Measurements from ENCODE around the gene C19orf85. TPM values are rescaled to one million over a fixed set of nuclear protein-coding genes. Genes with fewer than 3 reads are reported as not detected.

Gene C19orf85
- not detected for total RNA-seq
- not detected for polyA plus RNA-seq

GRCh38 chr19:55464662-55465054 lies at the start of gene C19orf85:
Gene C19orf85 (minus strand): TSS chr19:55464751. CDS start chr19:55464554, 197 bp downstream.
- H3K27ac ChIP-seq (ENCODE audit: low read depth, low read length): no peak within 1 kb of the TSS
- H3K9me3 Mint-ChIP-seq: no peaks in the 10 kb centered on the region
- H3K27me3 Mint-ChIP-seq: peaks cover 2 to 3% of the 10 kb centered on the region in 2 donors
- H3K27me3 ChIP-seq (ENCODE audit: insufficient read depth, low read length, poor library complexity, severe bottlenecking): no peaks in the 10 kb centered on the region
- no peak within 1 kb of the TSS for H3K4me3 ChIP-seq (ENCODE audit: low read length)
- H3K9me3 ChIP-seq (ENCODE audit: low read length): no peaks in the 10 kb centered on the region
- no peak within 1 kb of the TSS for H3K27ac Mint-ChIP-seq
- H3K36me3 Mint-ChIP-seq: peaks cover 0 to 3% (median 0%) of the 10 kb centered on the region in 3 donors
- peaks cover 13% of the 10 kb centered on the region for H3K4me1 ChIP-seq (ENCODE audit: insufficient read depth, low read length)
- H3K36me3 ChIP-seq (ENCODE audit: insufficient read depth, low read length): no peaks in the 10 kb centered on the region
- H3K4me3 Mint-ChIP-seq: peak within 1 kb of the TSS in 2 of 7 donors; percentile 9 to 21
- ChIA-PET CTCF (no interaction called here), POLR2A (no interaction called here)
- no peak for DNase-seq
- peaks cover 26 to 29% (median 29%) of the 10 kb centered on the region in 3 donors for H3K4me1 Mint-ChIP-seq

GRCh38 chr19:55508120-55508519 lies 43.6 kb upstream of the C19orf85 start:
- Histone ChIP-seq H3K27me3 (ENCODE audit: insufficient read depth, low read length, poor library complexity, severe bottlenecking) (no peaks in the 10 kb centered on the region), H3K36me3 (ENCODE audit: insufficient read depth, low read length) (no peaks in the 10 kb centered on the region), H3K9me3 (ENCODE audit: low read length) (no peaks in the 10 kb centered on the region), H3K27ac (ENCODE audit: low read depth, low read length) (no peak overlapping the region), H3K4me3 (ENCODE audit: low read length) (no peak overlapping the region), H3K4me1 (ENCODE audit: insufficient read depth, low read length) (peaks cover 5% of the 10 kb centered on the region)
- ChIA-PET POLR2A (no interaction called here), CTCF (interaction anchor here (1.2 to 1.8 kb wide), 2 partner anchors 40 to 124 kb away, joined by 8 read pairs; no protein-coding TSS in a partner anchor)
- no peak for DNase-seq
- Mint-ChIP-seq H3K27me3 (peaks cover 18 to 32% of the 10 kb centered on the region in 2 donors), H3K4me1 (peaks cover 5 to 11% (median 6%) of the 10 kb centered on the region in 3 donors), H3K4me3 (no peak overlapping the region), H3K9me3 (no peaks in the 10 kb centered on the region), H3K36me3 (no peaks in the 10 kb centered on the region), H3K27ac (peak overlapping the region in 1 of 8 donors; percentile 60)

- H3K27me3 Mint-ChIP-seq: peaks cover 4 to 14% of the 10 kb centered on the region in 2 donors
- H3K36me3 ChIP-seq (ENCODE audit: insufficient read depth, low read length): no peaks in the 10 kb centered on the region
- ChIA-PET CTCF (interaction anchor here (0.9 to 2.8 kb wide), 17 partner anchors 12 to 387 kb away, joined by 3 to 80 read pairs (median 9); partner anchors contain the start of genes HSPBP1, ISOC2, KMT5C and NAT14), POLR2A (interaction anchor here (1.6 kb wide), 1 partner anchor 29 kb away, joined by 5 read pairs; no protein-coding TSS in a partner anchor)
- H3K9me3 Mint-ChIP-seq: no peaks in the 10 kb centered on the region
- H3K4me1 Mint-ChIP-seq: peaks cover 10 to 14% (median 13%) of the 10 kb centered on the region in 3 donors
- H3K27me3 ChIP-seq (ENCODE audit: insufficient read depth, low read length, poor library complexity, severe bottlenecking): no peaks in the 10 kb centered on the region
- no peaks in the 10 kb centered on the region for H3K9me3 ChIP-seq (ENCODE audit: low read length)
- no peak overlapping the region for H3K27ac ChIP-seq (ENCODE audit: low read depth, low read length)
- H3K27ac Mint-ChIP-seq: no peak overlapping the region
- no peak for DNase-seq
- H3K4me1 ChIP-seq (ENCODE audit: insufficient read depth, low read length): peaks cover 5% of the 10 kb centered on the region
- peaks cover 0 to 3% (median 0%) of the 10 kb centered on the region in 3 donors for H3K36me3 Mint-ChIP-seq
- H3K4me3 Mint-ChIP-seq: peak overlapping the region in 1 of 7 donors; percentile 78
- H3K4me3 ChIP-seq (ENCODE audit: low read length): no peak overlapping the region
Measured at GRCh38 chr19:55504981-55505380, 40.4 kb upstream of the C19orf85 start.

GRCh38 chr19:55504252-55504603 lies 39.7 kb upstream of the C19orf85 start:
- Mint-ChIP-seq H3K36me3 (peaks cover 0 to 3% (median 0%) of the 10 kb centered on the region in 3 donors), H3K4me3 (peak overlapping the region; percentile 54 to 93 (median 79)), H3K27me3 (peaks cover 4 to 14% of the 10 kb centered on the region in 2 donors), H3K4me1 (peaks cover 10 to 14% (median 13%) of the 10 kb centered on the region in 3 donors), H3K27ac (peak overlapping the region in 3 of 8 donors; percentile 23 to 82 (median 77)), H3K9me3 (no peaks in the 10 kb centered on the region)
- POLR2A ChIA-PET: interaction anchor here (0.5 to 1.6 kb wide), 7 partner anchors 28 to 150 kb away, joined by 3 to 6 read pairs (median 4); partner anchors contain the start of gene FIZ1
- Histone ChIP-seq H3K27ac (ENCODE audit: low read depth, low read length) (no peak overlapping the region), H3K4me1 (ENCODE audit: insufficient read depth, low read length) (peaks cover 5% of the 10 kb centered on the region), H3K9me3 (ENCODE audit: low read length) (no peaks in the 10 kb centered on the region), H3K27me3 (ENCODE audit: insufficient read depth, low read length, poor library complexity, severe bottlenecking) (no peaks in the 10 kb centered on the region), H3K4me3 (ENCODE audit: low read length) (no peak overlapping the region), H3K36me3 (ENCODE audit: insufficient read depth, low read length) (no peaks in the 10 kb centered on the region)
- CTCF ChIA-PET: interaction anchor here (0.7 to 2.8 kb wide), 53 partner anchors 9 to 1021 kb away, joined by 3 to 80 read pairs (median 5); partner anchors contain the start of genes HSPBP1, ISOC2, KMT5C and NAT14
- no peak for DNase-seq

GRCh38 chr19:55503502-55504251 lies 39.1 kb upstream of the C19orf85 start:
- peaks cover 10 to 14% (median 13%) of the 10 kb centered on the region in 3 donors for H3K4me1 Mint-ChIP-seq
- H3K27me3 ChIP-seq (ENCODE audit: insufficient read depth, low read length, poor library complexity, severe bottlenecking): no peaks in the 10 kb centered on the region
- peaks cover 4 to 10% of the 10 kb centered on the region in 2 donors for H3K27me3 Mint-ChIP-seq
- H3K36me3 Mint-ChIP-seq: peaks cover 0 to 3% (median 0%) of the 10 kb centered on the region in 3 donors
- H3K36me3 ChIP-seq (ENCODE audit: insufficient read depth, low read length): no peaks in the 10 kb centered on the region
- H3K9me3 ChIP-seq (ENCODE audit: low read length): no peaks in the 10 kb centered on the region
- peak; percentile 90 to 94 (median 91) for DNase-seq
- peak overlapping the region; percentile 71 to 98 (median 88) for H3K27ac Mint-ChIP-seq
- peaks cover 5% of the 10 kb centered on the region for H3K4me1 ChIP-seq (ENCODE audit: insufficient read depth, low read length)
- H3K4me3 Mint-ChIP-seq: peak overlapping the region; percentile 70 to 94 (median 85)
- ChIA-PET POLR2A (interaction anchor here (0.6 to 1.6 kb wide), 6 partner anchors 28 to 151 kb away, joined by 3 to 6 read pairs (median 4); partner anchors contain the start of gene FIZ1), CTCF (interaction anchor here (0.6 to 2.8 kb wide), 60 partner anchors 9 to 1021 kb away, joined by 3 to 80 read pairs (median 4); partner anchors contain the start of genes HSPBP1, ISOC2, KMT5C and NAT14)
- no peaks in the 10 kb centered on the region for H3K9me3 Mint-ChIP-seq
- H3K4me3 ChIP-seq (ENCODE audit: low read length): peak overlapping the region; percentile 82
- peak overlapping the region; percentile 51 for H3K27ac ChIP-seq (ENCODE audit: low read depth, low read length)

- Mint-ChIP-seq H3K9me3 (no peaks in the 10 kb centered on the region), H3K36me3 (peaks cover 0 to 3% (median 0%) of the 10 kb centered on the region in 3 donors), H3K27me3 (peaks cover 2 to 7% of the 10 kb centered on the region in 2 donors), H3K27ac (peak overlapping the region in 7 of 8 donors; percentile 41 to 98 (median 85)), H3K4me3 (peak overlapping the region; percentile 70 to 94 (median 85)), H3K4me1 (peaks cover 10 to 14% (median 13%) of the 10 kb centered on the region in 3 donors)
- Histone ChIP-seq H3K27ac (ENCODE audit: low read depth, low read length) (peak overlapping the region; percentile 51), H3K27me3 (ENCODE audit: insufficient read depth, low read length, poor library complexity, severe bottlenecking) (no peaks in the 10 kb centered on the region), H3K36me3 (ENCODE audit: insufficient read depth, low read length) (no peaks in the 10 kb centered on the region), H3K4me3 (ENCODE audit: low read length) (peak overlapping the region; percentile 82), H3K9me3 (ENCODE audit: low read length) (no peaks in the 10 kb centered on the region), H3K4me1 (ENCODE audit: insufficient read depth, low read length) (peaks cover 5% of the 10 kb centered on the region)
- POLR2A ChIA-PET: interaction anchor here (1.4 to 1.6 kb wide), 2 partner anchors 27 to 129 kb away, joined by 5 to 6 read pairs; no protein-coding TSS in a partner anchor
- no peak for DNase-seq
- CTCF ChIA-PET: interaction anchor here (0.6 to 2.8 kb wide), 31 partner anchors 8 to 826 kb away, joined by 3 to 80 read pairs (median 7); partner anchors contain the start of genes ISOC2, KMT5C, NAT14 and SSC5D
Measured at GRCh38 chr19:55503157-55503501, 38.6 kb upstream of the C19orf85 start.

- Mint-ChIP-seq H3K4me3 (peak overlapping the region in 5 of 7 donors; percentile 3 to 17 (median 11)), H3K9me3 (no peaks in the 10 kb centered on the region), H3K27ac (peak overlapping the region in 3 of 8 donors; percentile 2 to 77 (median 11)), H3K36me3 (peaks cover 0 to 3% (median 0%) of the 10 kb centered on the region in 3 donors), H3K27me3 (no peaks in the 10 kb centered on the region), H3K4me1 (peaks cover 10 to 14% (median 13%) of the 10 kb centered on the region in 3 donors)
- H3K27ac ChIP-seq (ENCODE audit: low read depth, low read length): no peak overlapping the region
- ChIA-PET CTCF (interaction anchor here (0.6 to 1.7 kb wide), 3 partner anchors 35 to 361 kb away, joined by 5 to 9 read pairs (median 5); no protein-coding TSS in a partner anchor), POLR2A (no interaction called here)
- no peak for DNase-seq
- H3K9me3 ChIP-seq (ENCODE audit: low read length): no peaks in the 10 kb centered on the region
- H3K36me3 ChIP-seq (ENCODE audit: insufficient read depth, low read length): no peaks in the 10 kb centered on the region
- H3K27me3 ChIP-seq (ENCODE audit: insufficient read depth, low read length, poor library complexity, severe bottlenecking): no peaks in the 10 kb centered on the region
- no peak overlapping the region for H3K4me3 ChIP-seq (ENCODE audit: low read length)
- peaks cover 5% of the 10 kb centered on the region for H3K4me1 ChIP-seq (ENCODE audit: insufficient read depth, low read length)
Measured at GRCh38 chr19:55502197-55502952, 37.8 kb upstream of the C19orf85 start.
